HG03280 (cell line): ENCODE results near the gene ITPKC.
"Not testable (repeated sequence)": the region's sequence is repeated elsewhere in the genome, so short reads cannot be mapped to it uniquely, and the experiment has no call there.

Source experiments
- ATAC-seq: cut with Tn5 transposase; IDR thresholded peaks from one replicate; pipeline ENCODE4 v1.9.1; 2021; ENCODE audit warnings: mild to moderate bottlenecking, moderate library complexity; ENCODE audit not compliant: unreplicated experiment

ITPKC gene

GRCh38 chr19:40758491-40758890 lies 41.6 kb downstream of the ITPKC start:
- ATAC-seq = no peak

- no peak for ATAC-seq
Observed at GRCh38 chr19:40759352-40759751, 42.4 kb downstream of the ITPKC start.

DNA sequence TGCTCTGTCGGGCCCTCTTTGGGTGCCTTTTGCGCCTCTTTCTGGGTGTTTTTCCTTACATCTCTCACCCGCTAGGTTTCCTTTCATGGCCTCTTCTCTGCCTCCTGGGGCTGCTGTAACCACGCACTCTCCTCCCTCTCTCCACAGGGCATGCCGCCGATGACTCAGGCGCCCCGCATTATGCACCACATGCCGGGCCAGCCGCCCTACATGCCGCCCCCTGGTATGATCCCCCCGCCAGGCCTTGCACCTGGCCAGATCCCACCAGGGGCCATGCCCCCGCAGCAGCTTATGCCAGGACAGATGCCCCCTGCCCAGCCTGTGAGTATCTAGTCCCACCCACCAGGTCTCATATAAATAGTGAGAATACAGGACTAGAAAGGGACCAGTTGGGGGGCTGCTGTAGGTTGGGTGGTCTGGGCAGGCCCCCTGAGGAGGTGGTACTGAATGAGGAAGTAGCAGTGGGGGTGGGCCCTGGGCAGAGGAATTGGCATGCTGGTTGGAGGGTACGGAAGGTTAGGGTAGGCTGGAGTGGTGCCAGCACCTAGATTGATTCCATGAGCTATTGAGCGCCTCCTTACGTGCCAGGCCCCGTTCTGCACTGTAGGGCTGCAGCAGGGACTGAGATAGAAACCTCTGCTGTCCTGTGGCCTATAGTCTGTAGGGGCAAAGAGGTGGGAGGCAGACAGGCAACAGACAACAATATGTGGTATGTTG lies 46.0 kb downstream of the ITPKC start:
- ATAC-seq = no peak

DNA sequence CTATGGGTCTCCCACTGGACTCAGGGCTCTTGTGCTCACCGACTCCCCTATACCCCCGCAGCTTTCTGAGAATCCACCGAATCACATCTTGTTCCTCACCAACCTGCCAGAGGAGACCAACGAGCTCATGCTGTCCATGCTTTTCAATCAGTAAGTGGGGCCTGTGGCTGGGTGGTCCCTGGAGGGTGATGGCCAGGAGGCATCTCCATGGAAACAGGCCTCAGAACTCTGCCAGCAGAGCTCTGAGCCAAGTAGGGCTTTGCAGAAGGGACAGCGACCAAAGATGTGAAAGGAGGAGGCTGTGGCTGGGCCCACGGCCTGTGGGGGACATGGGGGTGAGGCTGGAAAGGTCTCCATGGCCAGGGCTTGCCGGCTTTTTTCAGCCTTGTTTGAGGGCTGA lies 46.6 kb downstream of the ITPKC start:
- ATAC-seq = no peak

- no peak for ATAC-seq
Observed at GRCh38 chr19:40763963-40764362, 47.1 kb downstream of the ITPKC start.

GRCh38 chr19:40766385-40766784 lies 49.5 kb downstream of the ITPKC start:
- not testable (repeated sequence) for ATAC-seq

DNA sequence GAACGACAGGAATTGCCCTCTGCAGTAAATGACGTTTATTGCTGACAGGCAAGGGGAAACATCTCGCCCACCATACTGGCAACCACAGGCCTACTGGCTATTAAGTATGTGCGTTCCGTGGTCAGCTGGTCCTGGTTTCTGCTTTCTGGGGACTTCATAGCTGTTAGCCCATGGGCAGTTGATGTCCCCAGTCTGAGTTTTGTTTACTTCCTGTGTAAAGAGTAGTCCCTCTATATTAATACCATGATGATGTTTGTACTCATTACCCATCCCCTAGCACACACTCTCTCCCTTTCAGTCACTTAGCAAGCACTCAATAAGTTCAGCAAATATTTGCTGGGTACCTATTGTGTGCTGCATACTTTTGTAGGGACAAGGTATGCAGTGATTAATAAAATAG lies 52.0 kb downstream of the ITPKC start:
- ATAC-seq = no peak

GRCh38 chr19:40771101-40771862 lies 54.4 kb downstream of the ITPKC start:
- ATAC-seq = not testable (repeated sequence)

- no peak for ATAC-seq
Observed at GRCh38 chr19:40774916-40775631, 58.2 kb downstream of the ITPKC start, which contains the start of gene MIA. Gene MIA (plus strand): TSS chr19:40775521. CDS start chr19:40775543, 22 bp downstream.

DNA sequence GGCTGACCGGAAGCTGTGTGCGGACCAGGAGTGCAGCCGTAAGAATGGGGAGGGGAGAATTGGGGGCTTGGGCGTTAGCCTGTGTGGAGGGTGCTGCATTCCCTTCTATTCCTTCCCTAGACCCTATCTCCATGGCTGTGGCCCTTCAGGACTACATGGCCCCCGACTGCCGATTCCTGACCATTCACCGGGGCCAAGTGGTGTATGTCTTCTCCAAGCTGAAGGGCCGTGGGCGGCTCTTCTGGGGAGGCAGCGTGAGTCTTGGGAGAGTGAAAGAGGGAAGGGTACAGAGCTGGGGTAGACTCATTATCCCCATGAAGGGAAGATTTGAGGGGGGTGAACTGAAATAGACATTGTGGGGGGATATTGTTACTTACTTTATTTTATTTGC lies 58.7 kb downstream of the ITPKC start:
- ATAC-seq = no peak

DNA sequence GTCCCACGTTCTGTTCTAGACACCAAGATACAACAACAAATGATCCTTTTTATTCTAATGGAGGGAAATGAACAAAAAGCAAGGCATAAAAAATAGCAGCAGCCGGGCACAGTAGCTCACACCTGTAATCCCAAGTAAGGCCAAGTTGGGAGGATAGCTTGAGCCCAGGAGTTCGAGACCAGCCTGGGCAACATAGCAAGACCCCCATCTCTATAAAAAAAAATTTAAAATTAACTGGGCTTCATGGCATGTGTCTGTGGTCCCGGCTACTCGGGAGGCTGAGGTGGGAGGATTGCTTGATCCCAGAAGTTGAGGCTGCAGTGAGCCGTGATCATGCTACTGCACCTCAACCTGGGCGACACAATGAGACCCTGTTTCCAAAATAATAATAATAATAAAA lies 59.5 kb downstream of the ITPKC start:
- no peak for ATAC-seq

DNA sequence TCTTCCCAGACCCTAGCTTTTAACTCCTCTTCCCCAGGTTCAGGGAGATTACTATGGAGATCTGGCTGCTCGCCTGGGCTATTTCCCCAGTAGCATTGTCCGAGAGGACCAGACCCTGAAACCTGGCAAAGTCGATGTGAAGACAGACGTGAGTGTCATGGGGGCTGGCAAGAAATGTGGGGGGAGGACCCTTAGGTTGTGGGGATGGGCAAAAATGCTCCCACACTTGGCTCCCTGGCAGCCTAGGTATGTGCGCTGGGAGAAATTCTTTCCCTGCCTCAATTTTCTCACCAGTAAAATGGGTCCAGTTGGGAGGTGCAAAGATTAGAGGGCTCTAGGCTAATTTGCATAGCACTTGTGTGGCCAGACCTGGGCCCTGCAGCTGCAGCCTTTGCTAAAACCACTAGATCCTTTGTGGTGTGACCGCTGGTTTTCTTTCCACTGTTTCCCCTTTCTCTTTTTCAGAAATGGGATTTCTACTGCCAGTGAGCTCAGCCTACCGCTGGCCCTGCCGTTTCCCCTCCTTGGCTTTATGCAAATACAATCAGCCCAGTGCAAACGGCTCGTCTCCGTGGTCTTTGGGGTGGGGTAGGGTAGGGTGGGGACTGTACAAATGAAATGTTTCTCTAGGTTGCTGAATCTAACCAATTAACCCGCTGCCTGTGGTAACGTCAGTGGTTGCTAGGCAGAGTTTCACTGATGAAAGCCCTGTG lies 60.2 kb downstream of the ITPKC start:
- ATAC-seq = peak; percentile 61

GRCh38 chr19:40777645-40777936 lies 60.7 kb downstream of the ITPKC start:
- ATAC-seq = no peak

GRCh38 chr19:40777937-40778705 lies 61.2 kb downstream of the ITPKC start, which contains the start of gene RAB4B:
Gene RAB4B (plus strand): TSS chr19:40778247. CDS start chr19:40778376, 129 bp downstream.
- peak; percentile 70 for ATAC-seq

GRCh38 chr19:40778706-40779284 lies 61.9 kb downstream of the ITPKC start:
- no peak for ATAC-seq

GRCh38 chr19:40780582-40780981 lies 63.7 kb downstream of the ITPKC start:
- ATAC-seq = no peak

DNA sequence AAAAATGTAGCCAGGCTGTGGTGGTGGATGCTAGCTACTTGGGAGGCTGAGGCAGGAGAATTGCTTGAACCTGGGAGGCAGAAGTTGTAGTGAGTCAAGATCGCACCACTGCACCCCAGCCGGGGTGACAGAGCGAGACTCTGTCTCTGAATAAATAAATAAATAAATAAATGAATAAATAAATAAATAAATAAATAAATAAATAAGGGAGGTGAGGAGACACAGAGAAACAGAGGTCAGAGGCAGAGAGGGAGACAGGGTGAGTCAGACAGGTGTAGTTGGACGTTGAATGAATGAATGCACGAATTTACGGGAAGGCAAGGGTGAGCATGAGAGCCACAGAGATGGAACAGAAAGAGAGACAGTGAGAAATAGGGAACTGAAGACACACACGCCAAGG lies 64.2 kb downstream of the ITPKC start:
- no peak for ATAC-seq

- no peak for ATAC-seq
Observed at GRCh38 chr19:40783711-40784110, 66.8 kb downstream of the ITPKC start.

DNA sequence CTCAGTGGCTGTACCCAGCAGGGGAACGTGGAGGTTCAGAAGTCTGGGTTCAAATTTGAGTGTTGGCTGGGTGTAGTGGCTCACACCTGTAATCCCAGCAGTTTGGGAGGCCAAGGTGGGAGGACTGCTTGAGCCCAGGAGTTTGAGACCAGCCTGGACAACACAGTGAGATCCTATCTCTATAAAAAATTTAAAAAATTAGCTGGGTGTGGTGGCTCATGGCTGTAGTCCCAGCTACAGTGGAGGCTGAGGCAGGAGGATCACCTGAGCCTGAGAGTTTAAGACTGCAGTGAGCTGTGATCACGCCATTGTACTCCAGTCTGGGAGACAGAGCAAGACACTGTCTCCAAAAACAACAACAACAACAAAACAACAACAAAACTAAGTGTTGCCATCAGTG lies 67.2 kb downstream of the ITPKC start:
- ATAC-seq = not testable (repeated sequence)

DNA sequence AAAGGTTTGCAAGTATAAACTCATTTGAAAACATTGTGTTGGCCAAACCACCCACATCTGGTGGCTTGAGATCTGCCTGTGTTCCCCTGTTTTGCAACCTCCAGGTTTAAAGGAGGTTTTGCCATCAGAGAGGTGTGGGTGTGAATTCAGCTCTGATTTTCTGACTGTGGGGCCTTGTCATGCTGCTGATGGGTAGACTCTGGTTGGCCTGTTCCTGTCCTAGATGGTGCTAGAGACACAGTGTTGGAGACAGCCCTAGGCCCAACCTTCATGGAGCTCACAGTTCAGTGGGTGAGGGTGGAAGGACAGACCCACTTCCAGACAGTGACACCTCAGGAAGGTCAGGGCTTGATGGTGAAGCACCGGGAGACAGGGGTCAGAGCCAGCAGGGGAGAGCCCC lies 68.6 kb downstream of the ITPKC start:
- ATAC-seq = no peak
